LNCAP (cell line): Measurements from ENCODE around the gene ZNF609.

Source experiments
- CTCF ChIP-seq: fragments of 450-650 bp; IDR thresholded peaks from 2 replicates; pipeline ENCODE4 v1.5.1; 2017; ENCODE audit warnings: mild to moderate bottlenecking

Gene ZNF609

GRCh38 chr15:64635499-64636495, 175.4 kb downstream of the ZNF609 start:
- TF ChIP-seq CTCF = no peak

- no peak for TF ChIP-seq CTCF
Observed at GRCh38 chr15:64636556-64636955, 176.2 kb downstream of the ZNF609 start.

- TF ChIP-seq CTCF = no peak
Observed at GRCh38 chr15:64637412-64637811, 177.0 kb downstream of the ZNF609 start.

GRCh38 chr15:64640146-64640871, 179.9 kb downstream of the ZNF609 start:
- no peak for TF ChIP-seq CTCF

- no peak for TF ChIP-seq CTCF
Observed at GRCh38 chr15:64642875-64643274, 182.5 kb downstream of the ZNF609 start.

- no peak for TF ChIP-seq CTCF
Observed at GRCh38 chr15:64643685-64644084, 183.3 kb downstream of the ZNF609 start.

- no peak for TF ChIP-seq CTCF
Observed at GRCh38 chr15:64645995-64646394, 185.6 kb downstream of the ZNF609 start.
